ENCODE measurements around the gene CD7.
"Not testable (repeated sequence)": the region's sequence is repeated elsewhere in the genome, so short reads cannot be mapped to it uniquely, and the experiment has no call there.

Gene CD7

GRCh38 chr17:82317394-82318168 lies at the start of gene CD7:
Gene CD7 (minus strand): TSS chr17:82317608. CDS start chr17:82317495, 113 bp downstream.
- no peak for DNase-seq (ENCODE audit: low read depth, low spot score)

DNA sequence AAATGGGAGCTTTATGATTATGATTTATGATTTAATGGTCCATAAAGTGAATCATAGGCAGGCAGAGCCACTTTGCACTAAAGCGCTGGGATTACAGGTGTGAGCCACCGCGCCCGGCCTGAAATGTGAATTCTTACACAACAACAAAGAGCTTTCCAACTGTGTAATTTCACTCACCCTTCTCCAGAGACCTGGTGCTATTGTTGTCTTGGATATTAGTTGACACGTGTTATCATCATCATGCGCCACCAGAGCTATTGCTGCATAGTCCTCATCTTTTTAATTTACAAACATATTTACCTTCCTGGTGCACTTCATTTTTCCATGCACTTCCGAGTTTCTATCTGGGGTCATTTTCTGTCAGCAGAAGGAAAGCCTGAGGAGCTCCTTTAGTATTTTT lies 49.3 kb upstream of the CD7 start:
- no peak for DNase-seq (ENCODE audit: low read depth, low spot score)

DNA sequence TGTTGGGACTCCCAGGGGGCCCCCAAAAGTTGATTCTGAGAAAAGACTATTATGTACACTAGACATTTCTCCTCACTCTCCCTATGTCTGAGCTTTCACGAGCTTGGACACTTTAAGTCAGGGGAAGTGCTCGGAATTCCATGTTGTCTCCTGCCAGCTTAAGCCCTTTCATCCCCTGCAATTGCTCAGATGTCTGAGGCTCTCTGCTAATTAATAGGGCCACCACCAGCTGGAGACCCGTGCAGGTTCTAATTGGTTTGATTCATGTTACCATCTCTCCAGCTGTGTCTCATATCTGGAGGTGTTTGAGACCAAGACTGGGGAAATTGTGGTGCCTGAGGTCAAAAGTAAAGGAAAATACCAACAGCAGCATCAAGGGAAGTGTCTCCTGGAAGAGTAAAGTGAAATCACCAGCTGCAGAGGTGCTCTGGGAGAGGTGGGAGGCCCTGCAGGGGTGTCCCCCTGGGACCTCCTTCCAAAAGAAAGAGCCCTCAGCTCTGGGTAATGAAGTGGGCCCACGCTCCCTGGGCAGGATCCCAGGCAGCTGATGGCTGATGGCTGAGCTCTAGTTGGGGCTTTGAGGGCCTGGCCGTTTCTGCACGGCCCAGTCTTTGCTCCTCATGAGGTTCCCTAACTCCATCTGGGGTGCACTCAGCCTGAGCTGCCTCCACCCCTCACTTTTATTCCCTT lies 48.3 kb upstream of the CD7 start:
- DNase-seq (ENCODE audit: low read depth, low spot score): no peak

GRCh38 chr17:82361885-82362633 lies 44.7 kb upstream of the CD7 start:
- no peak for DNase-seq (ENCODE audit: low read depth, low spot score)

GRCh38 chr17:82359451-82360074 lies 42.2 kb upstream of the CD7 start:
- DNase-seq (ENCODE audit: low read depth, low spot score): not testable (repeated sequence)

- no peak for DNase-seq (ENCODE audit: low read depth, low spot score)
These were observed 41.3 kb upstream of the CD7 start, which contains the start of gene TEX19 for GRCh38 chr17:82358465-82359350. Gene TEX19 (plus strand): TSS chr17:82359247. CDS start chr17:82362151, 2,904 bp downstream.

GRCh38 chr17:82357394-82357793 lies 40.0 kb upstream of the CD7 start:
- DNase-seq (ENCODE audit: low read depth, low spot score): no peak

- DNase-seq (ENCODE audit: low read depth, low spot score): no peak
These were observed 39.5 kb upstream of the CD7 start for GRCh38 chr17:82356845-82357355.

- no peak for DNase-seq (ENCODE audit: low read depth, low spot score)
These were observed 38.5 kb upstream of the CD7 start for GRCh38 chr17:82355770-82356427.

- no peak for DNase-seq (ENCODE audit: low read depth, low spot score)
These were observed 37.4 kb upstream of the CD7 start for GRCh38 chr17:82354804-82355308.

DNA sequence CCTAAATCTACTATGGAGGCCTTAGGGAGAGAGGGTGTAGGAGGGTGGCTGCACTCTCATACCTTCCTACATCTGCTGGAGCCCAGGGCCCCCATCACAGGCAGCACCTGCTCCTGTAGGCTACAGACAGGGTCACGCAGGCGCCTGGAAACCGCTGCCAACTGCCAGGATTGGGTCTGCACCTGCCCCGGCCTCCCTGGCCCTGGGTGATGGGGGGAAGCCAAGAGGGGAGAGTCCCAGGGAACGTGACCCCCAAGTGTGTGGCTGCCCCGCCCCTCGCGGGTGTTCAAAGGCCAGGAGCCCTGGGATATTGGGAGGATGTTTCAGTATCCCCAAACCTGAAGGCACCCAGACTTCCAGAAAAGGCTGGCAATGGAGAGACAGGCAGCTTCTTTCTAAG lies 36.1 kb upstream of the CD7 start:
- no peak for DNase-seq (ENCODE audit: low read depth, low spot score)

DNA sequence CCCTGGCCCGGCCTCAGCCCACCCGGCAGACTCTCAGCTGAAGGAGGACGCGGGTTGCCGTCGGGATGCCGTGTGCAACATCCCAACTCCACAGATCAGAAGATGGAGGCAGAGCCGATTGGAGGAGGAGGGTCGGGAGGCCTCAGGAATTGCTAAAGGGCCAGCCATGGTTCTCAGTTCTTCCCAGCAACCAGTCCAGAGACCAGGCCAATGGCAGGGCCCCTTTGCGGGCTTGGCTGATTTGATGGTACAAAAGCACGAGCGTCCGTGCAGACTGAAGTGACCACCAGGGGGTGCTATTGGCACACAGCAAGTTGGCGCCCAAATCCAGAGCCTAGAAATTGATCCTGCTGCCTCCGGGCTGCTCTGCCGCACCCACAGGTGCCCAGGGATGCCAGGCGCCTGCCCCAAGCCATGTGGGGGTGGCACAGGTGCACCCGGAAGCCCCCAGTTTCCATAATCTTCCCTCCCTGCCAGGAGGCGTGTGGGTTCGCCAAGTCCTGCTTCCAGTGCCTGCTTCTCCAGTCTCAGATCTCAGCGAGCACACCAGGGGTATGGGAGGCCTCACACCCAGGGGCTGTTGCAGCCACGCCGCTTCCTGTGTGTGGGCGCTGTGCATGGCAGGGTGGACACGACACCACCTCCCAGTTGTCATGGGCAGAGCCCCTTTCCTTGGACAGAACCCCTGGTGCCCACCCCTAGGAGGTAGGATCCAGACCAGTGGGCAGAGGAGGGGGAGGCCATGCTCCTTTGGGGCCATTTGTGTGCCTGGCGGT lies 34.5 kb upstream of the CD7 start:
- DNase-seq (ENCODE audit: low read depth, low spot score): no peak

DNA sequence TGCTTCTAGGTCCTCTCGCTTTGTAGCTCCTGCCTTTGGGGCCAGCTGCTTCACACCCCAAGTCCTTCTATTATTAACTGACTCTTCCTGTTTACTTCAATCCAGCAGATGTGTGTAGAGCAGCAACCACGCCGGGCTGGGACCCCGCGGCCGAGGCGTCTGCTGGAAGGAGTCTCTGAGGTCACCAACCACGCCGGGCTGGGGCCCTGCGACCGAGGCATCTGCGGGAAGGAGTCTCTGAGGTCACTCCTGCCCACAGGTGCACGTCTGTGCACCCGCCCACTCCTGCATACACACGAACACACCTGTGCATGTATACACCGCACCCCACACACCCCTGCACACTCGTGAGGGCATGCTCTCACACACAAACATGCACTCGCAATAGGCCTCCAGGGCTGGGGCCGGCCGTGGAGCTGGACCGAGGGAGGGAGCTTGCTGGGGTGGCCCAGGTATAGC lies 33.9 kb upstream of the CD7 start:
- no peak for DNase-seq (ENCODE audit: low read depth, low spot score)

GRCh38 chr17:82350182-82351030 lies 33.0 kb upstream of the CD7 start:
- no peak for DNase-seq (ENCODE audit: low read depth, low spot score)

DNA sequence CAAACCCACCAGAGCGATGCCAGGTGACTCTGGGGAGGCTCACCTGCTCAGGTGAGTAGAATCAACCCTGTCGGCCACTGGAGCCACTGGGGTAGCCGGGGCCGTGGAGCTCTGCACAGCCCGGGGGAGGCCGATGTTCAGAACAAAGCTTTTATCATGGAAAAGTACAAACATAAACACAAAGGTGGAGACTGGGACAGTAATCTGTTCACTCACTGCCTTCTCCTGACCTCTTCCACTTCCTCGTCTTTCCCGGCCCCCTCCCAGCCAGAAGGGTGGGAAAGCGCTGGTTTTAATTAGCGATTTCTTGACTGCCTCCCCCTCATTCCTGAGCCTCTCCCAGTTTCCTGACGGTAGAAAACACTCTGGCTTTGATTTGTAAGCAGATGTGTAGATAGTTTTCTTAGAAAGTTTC lies 31.9 kb upstream of the CD7 start:
- DNase-seq (ENCODE audit: low read depth, low spot score): no peak

- DNase-seq (ENCODE audit: low read depth, low spot score): no peak
These were observed 31.5 kb upstream of the CD7 start for GRCh38 chr17:82348866-82349265.

DNA sequence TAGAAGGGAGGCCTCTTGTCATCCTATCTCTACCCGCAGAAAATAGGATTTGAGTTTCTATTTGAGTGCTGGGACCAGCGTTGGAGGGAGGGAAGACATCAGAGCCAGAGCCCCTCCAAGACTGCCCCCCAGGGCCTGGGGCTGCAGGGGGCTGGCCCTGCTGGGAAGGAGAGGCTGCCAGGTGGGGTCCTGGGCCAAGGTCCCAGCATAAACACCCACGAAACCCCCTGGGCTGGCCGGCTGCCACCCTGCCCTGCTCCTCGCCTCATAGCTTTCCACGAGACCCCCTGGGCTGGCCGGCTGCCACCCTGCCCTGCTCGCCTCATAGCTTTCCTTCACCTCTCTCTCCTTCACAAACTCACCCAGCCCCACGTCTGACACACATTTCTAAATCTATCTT lies 31.0 kb upstream of the CD7 start:
- no peak for DNase-seq (ENCODE audit: low read depth, low spot score)

DNA sequence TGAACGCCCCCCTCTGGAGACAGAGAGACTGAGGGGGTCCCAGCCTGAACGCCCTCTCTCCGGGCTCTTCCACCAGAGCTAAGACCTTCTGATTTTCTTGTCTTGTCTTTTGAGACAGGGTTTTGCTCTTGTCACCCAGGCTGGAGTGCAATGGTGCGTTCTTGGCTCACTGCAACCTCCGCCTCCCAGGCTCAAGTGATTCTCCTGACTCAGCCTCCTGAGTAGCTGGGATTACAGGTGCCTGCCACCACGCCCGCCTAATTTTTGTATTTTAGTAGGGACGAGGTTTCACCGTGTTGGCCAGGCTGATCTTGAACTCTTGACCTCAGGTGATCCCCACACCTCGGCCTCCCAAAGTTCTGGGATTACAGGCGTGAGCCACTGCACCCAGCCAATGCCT lies 30.6 kb upstream of the CD7 start:
- DNase-seq (ENCODE audit: low read depth, low spot score): not testable (repeated sequence)
